Measurements from ENCODE around the gene CARMIL3.

The CARMIL3 gene

GRCh38 chr14:24065408-24065807 lies 13.6 kb downstream of the CARMIL3 start:
- Histone ChIP-seq H4K20me1 (ENCODE audit: insufficient read depth, low read length) (no peaks in the 10 kb centered on the region), H3K9ac (ENCODE audit: low read length) (no peak overlapping the region), H3K4me2 (ENCODE audit: low read length) (no peak overlapping the region), H3K27ac (ENCODE audit: low read depth, low read length, poor library complexity, severe bottlenecking) (no peak overlapping the region), H3K9me2 (ENCODE audit: low read depth, low read length) (no peaks in the 10 kb centered on the region), H3K36me3 (ENCODE audit: insufficient read depth, low read length) (no peaks in the 10 kb centered on the region), H3K27me3 (ENCODE audit: insufficient read depth, low read length) (0 out of 2 replicates have a peak, but pooled peaks cover 15% of the 10 kb centered on the region), H3K4me1 (ENCODE audit: insufficient read depth, low read length, severe bottlenecking) (no peaks in the 10 kb centered on the region), H2AFZ (ENCODE audit: low read length) (no peak overlapping the region), H3K9me3 (ENCODE audit: low read length) (no peaks in the 10 kb centered on the region), H3F3A (ENCODE audit: insufficient read depth, low read length) (no peaks in the 10 kb centered on the region), H3K79me2 (ENCODE audit: insufficient read depth, low read length) (no peaks in the 10 kb centered on the region), H3K4me3 (ENCODE audit: low read depth, low read length, poor library complexity, severe bottlenecking) (no peak overlapping the region)
- TF ChIP-seq CTCF (IDR thresholded peaks at IDR 0.05; ENCODE audit: low read length): no peak
- no peak for TF ChIP-seq EZH2 (IDR thresholded peaks at IDR 0.05; ENCODE audit: borderline replicate concordance, low read length)

- no peak for TF ChIP-seq EZH2 (IDR thresholded peaks at IDR 0.05; ENCODE audit: borderline replicate concordance, low read length)
- no peak for TF ChIP-seq CTCF (IDR thresholded peaks at IDR 0.05; ENCODE audit: low read length)
- Histone ChIP-seq H3F3A (ENCODE audit: insufficient read depth, low read length) (no peaks in the 10 kb centered on the region), H3K4me1 (ENCODE audit: insufficient read depth, low read length, severe bottlenecking) (no peaks in the 10 kb centered on the region), H3K27ac (ENCODE audit: low read depth, low read length, poor library complexity, severe bottlenecking) (no peak overlapping the region), H3K9ac (ENCODE audit: low read length) (no peak overlapping the region), H3K79me2 (ENCODE audit: insufficient read depth, low read length) (no peaks in the 10 kb centered on the region), H3K36me3 (ENCODE audit: insufficient read depth, low read length) (no peaks in the 10 kb centered on the region), H3K9me2 (ENCODE audit: low read depth, low read length) (no peaks in the 10 kb centered on the region), H4K20me1 (ENCODE audit: insufficient read depth, low read length) (no peaks in the 10 kb centered on the region), H3K9me3 (ENCODE audit: low read length) (no peaks in the 10 kb centered on the region), H3K27me3 (ENCODE audit: insufficient read depth, low read length) (0 out of 2 replicates have a peak, but pooled peaks cover 15% of the 10 kb centered on the region), H3K4me2 (ENCODE audit: low read length) (no peak overlapping the region), H3K4me3 (ENCODE audit: low read depth, low read length, poor library complexity, severe bottlenecking) (no peak overlapping the region), H2AFZ (ENCODE audit: low read length) (no peak overlapping the region)
Observed at GRCh38 chr14:24066496-24067132, 14.8 kb downstream of the CARMIL3 start.

GRCh38 chr14:24067133-24068082 lies 15.6 kb downstream of the CARMIL3 start:
- Histone ChIP-seq H3K27ac (ENCODE audit: low read depth, low read length, poor library complexity, severe bottlenecking) (no peak overlapping the region), H3K4me3 (ENCODE audit: low read depth, low read length, poor library complexity, severe bottlenecking) (no peak overlapping the region), H3K9me2 (ENCODE audit: low read depth, low read length) (no peaks in the 10 kb centered on the region), H3K4me1 (ENCODE audit: insufficient read depth, low read length, severe bottlenecking) (no peaks in the 10 kb centered on the region), H3F3A (ENCODE audit: insufficient read depth, low read length) (no peaks in the 10 kb centered on the region), H3K4me2 (ENCODE audit: low read length) (no peak overlapping the region), H3K27me3 (ENCODE audit: insufficient read depth, low read length) (0 out of 2 replicates have a peak, but pooled peaks cover 15% of the 10 kb centered on the region), H4K20me1 (ENCODE audit: insufficient read depth, low read length) (no peaks in the 10 kb centered on the region), H3K9me3 (ENCODE audit: low read length) (no peaks in the 10 kb centered on the region), H3K36me3 (ENCODE audit: insufficient read depth, low read length) (no peaks in the 10 kb centered on the region), H2AFZ (ENCODE audit: low read length) (no peak overlapping the region), H3K9ac (ENCODE audit: low read length) (no peak overlapping the region), H3K79me2 (ENCODE audit: insufficient read depth, low read length) (no peaks in the 10 kb centered on the region)
- no peak for TF ChIP-seq CTCF (IDR thresholded peaks at IDR 0.05; ENCODE audit: low read length)
- no peak for TF ChIP-seq EZH2 (IDR thresholded peaks at IDR 0.05; ENCODE audit: borderline replicate concordance, low read length)
